HepG2 (cell line): Measurements from ENCODE around the gene SCAF11. TPM values are rescaled to one million over a fixed set of nuclear protein-coding genes. Genes with fewer than 3 reads are reported as not detected.

Experiments used
- ATAC-seq: fragments of 200-7000 bp; cut with Tn5 transposase; 3 replicates; pipeline ENCODE4 v1.9.1; 2020; ENCODE audit warnings: mild to moderate bottlenecking, moderate library complexity
- BruUV-seq: library from RNA; stranded (reverse); fragments of 400-500 nt; replicated peaks from 2 replicates; lab custom pipeline; 2021; lab: Mats Ljungman, UMichigan
- CTCF ChIA-PET: fragments of 300-600 bp; formaldehyde crosslinking; extraction: SDS; loops from one replicate; lab custom pipeline; 2021; ENCODE audit warnings: low total read pairs, inconsistent platforms, low intra/inter-chr PET ratio; lab: Yijun Ruan, JAX
- POLR2A ChIA-PET: fragments of 350-600 bp; sonication (Branson Sonifier 250); formaldehyde crosslinking; loops from one replicate; lab custom pipeline; 2020; ENCODE audit warnings: antibody characterized with exemption, inconsistent platforms; lab: Yijun Ruan, JAX
- DNase-seq: peaks from one replicate; pipeline ENCODE4 v3.0.0-alpha.2; 2015; ENCODE audit warnings: low spot score
- FAIRE-seq: peaks from 3 replicates; lab custom pipeline; 2011; peaks lifted over from hg19 to GRCh38; lab: Jason Lieb, UNC
- H2AFZ ChIP-seq: one replicate; pipeline ENCODE4 v1.6.1; 2011; ENCODE audit warnings: low read length, inconsistent platforms
- H3K27ac ChIP-seq: fragments of 300-600 bp; 3 replicates; pipeline ENCODE4 v1.8.0; 2011; ENCODE audit warnings: mixed run types, mild to moderate bottlenecking, mixed read lengths, low read length, inconsistent platforms; ENCODE audit not compliant: insufficient read depth; ENCODE audit errors: extremely low read length
- H3K27me3 ChIP-seq, 2 experiments: fragments of 200-600 bp in 1 of 2; 2 replicates in 1 of 2; 3 replicates in 1 of 2; pipeline versions ENCODE4 v1.6.0 to v1.8.0; 2011; ENCODE audit warnings: low read length in 2 of 2, mild to moderate bottlenecking in 2 of 2, moderate library complexity in 2 of 2, inconsistent platforms in 1 of 2; ENCODE audit not compliant: insufficient read depth in 2 of 2, control insufficient read depth in 1 of 2
- H3K36me3 ChIP-seq, 2 experiments: fragments of 200-600 bp in 1 of 2; replicated peaks in 1 of 2; 2 replicates in 1 of 2; 3 replicates in 1 of 2; pipeline versions ENCODE4 v1.5.1 to v1.8.0; 2011; ENCODE audit warnings: low read length in 2 of 2, inconsistent platforms in 1 of 2; ENCODE audit not compliant: insufficient read depth in 2 of 2, control insufficient read depth in 1 of 2
- H3K4me1 ChIP-seq: 2 replicates; pipeline ENCODE4 v1.5.1; 2012; ENCODE audit warnings: low read length, inconsistent platforms; ENCODE audit not compliant: insufficient read depth
- H3K4me2 ChIP-seq: 2 replicates; pipeline ENCODE4 v1.6.0; 2011; ENCODE audit warnings: low read depth, low read length, inconsistent platforms
- H3K4me3 ChIP-seq, 3 experiments: fragments of 200-600 bp in 1 of 3; sonication (generic), shearing (Covaris generic) in 1 of 3; replicated peaks in 1 of 3; 2 replicates each; pipeline ENCODE4 v1.5.1; 2011 to 2016; ENCODE audit warnings: low read length in 3 of 3, inconsistent platforms in 2 of 3, low read depth in 2 of 3, mild to moderate bottlenecking in 2 of 3, control low read depth in 1 of 3, mixed read lengths in 1 of 3; ENCODE audit not compliant: insufficient read depth in 1 of 3
- H3K79me2 ChIP-seq: one replicate; pipeline ENCODE4 v1.6.1; 2011; ENCODE audit warnings: low read length, inconsistent platforms; ENCODE audit not compliant: insufficient read depth
- H3K9ac ChIP-seq: 2 replicates; pipeline ENCODE4 v1.6.0; 2011; ENCODE audit warnings: mild to moderate bottlenecking, low read depth, low read length, inconsistent platforms; ENCODE audit not compliant: insufficient read depth
- H3K9me3 ChIP-seq: 2 replicates; pipeline ENCODE4 v1.5.1; 2012; ENCODE audit warnings: mild to moderate bottlenecking, low read length
- H4K20me1 ChIP-seq: 2 replicates; pipeline ENCODE4 v1.6.0; 2011; ENCODE audit warnings: inconsistent platforms, mild to moderate bottlenecking, low read length, moderate library complexity; ENCODE audit not compliant: insufficient read depth
- CEBPG ChIP-seq: IDR thresholded peaks from 2 replicates; pipeline ENCODE4 v1.6.1; 2016
- HNF1A ChIP-seq, 2 experiments: sonication (generic) in 1 of 2; formaldehyde crosslinking in 1 of 2; IDR thresholded peaks; 2 replicates each; pipeline versions ENCODE4 v1.4.0 to v1.6.1; 2016 to 2020; ENCODE audit warnings: borderline replicate concordance in 1 of 2, low read depth in 1 of 2, mild to moderate bottlenecking in 1 of 2, missing genetic modification reagents in 1 of 2
- IRX3 ChIP-seq: sonication (generic); formaldehyde crosslinking; IDR thresholded peaks from 2 replicates; pipeline ENCODE4 v1.8.1; 2023; ENCODE audit warnings: mild to moderate bottlenecking, low read depth, missing genetic modification reagents, borderline replicate concordance
- PBX3 ChIP-seq: sonication (generic); formaldehyde crosslinking; IDR thresholded peaks from 2 replicates; pipeline ENCODE4 v1.8.1; 2023; ENCODE audit warnings: missing genetic modification reagents, inconsistent platforms, borderline replicate concordance
- THYN1 ChIP-seq: sonication (generic); formaldehyde crosslinking; IDR thresholded peaks from 2 replicates; pipeline ENCODE4 v1.8.1; 2023; ENCODE audit warnings: low read depth, mild to moderate bottlenecking, moderate library complexity, missing genetic modification reagents, borderline replicate concordance
- U2AF1 ChIP-seq: fragments of 200-400 bp; formaldehyde crosslinking; optimal IDR thresholded peaks from 2 replicates; pipeline ENCODE3; 2017; ENCODE audit warnings: mild to moderate bottlenecking, low read depth, low read length
- ZBTB44 ChIP-seq: sonication (generic); formaldehyde crosslinking; IDR thresholded peaks from 2 replicates; pipeline ENCODE4 v1.4.0; 2020; ENCODE audit warnings: missing genetic modification reagents
- in situ Hi-C: cut with HindIII; loops from 2 replicates; pipeline ENCODE4 v1.10.0; 2017; ENCODE audit warnings: low pct_unique_long_range_greater_than_20kb; ENCODE audit not compliant: extremely low pct_ligation_motif_present
- intact Hi-C: fragments of 100-400 bp; cut with micrococcal nuclease; formaldehyde crosslinking; loops from one replicate; pipeline ENCODE4 v1.10.0; 2022; ENCODE audit not compliant: unreplicated experiment
- polyA plus RNA-seq, 8 experiments: library from polyadenylated mRNA; depleted of rRNA in 3 of 8; stranded (reverse) in 7 of 8; unstranded in 1 of 8; fragments of >200 nt; fragmentation: Illumina TruSeq in 4 of 8; extraction: Trizol in 4 of 8; gene quantifications; 2 replicates each; pipeline versions ENCODE4 v1.2.1 to v1.2.3, GENCODE V29; 2011 to 2016; ENCODE audit warnings: low read depth in 4 of 8, missing spikeins in 1 of 8, mixed read lengths in 1 of 8; ENCODE audit not compliant: insufficient read depth in 1 of 8
- total RNA-seq, 5 experiments: library from RNA; depleted of rRNA; stranded (reverse); fragments of >200 nt; fragmentation: Illumina TruSeq; extraction: Trizol; gene quantifications; 2 replicates each; pipeline ENCODE4 v1.2.3, GENCODE V29; 2016; ENCODE audit warnings: low read depth in 1 of 5

SCAF11 gene
- total and polyA plus RNA-seq, 2 of the 13 experiments (the other 11 are each of a cell fraction or from before 2014, with no cell fraction given): 26.9 to 38.3 TPM

DNA sequence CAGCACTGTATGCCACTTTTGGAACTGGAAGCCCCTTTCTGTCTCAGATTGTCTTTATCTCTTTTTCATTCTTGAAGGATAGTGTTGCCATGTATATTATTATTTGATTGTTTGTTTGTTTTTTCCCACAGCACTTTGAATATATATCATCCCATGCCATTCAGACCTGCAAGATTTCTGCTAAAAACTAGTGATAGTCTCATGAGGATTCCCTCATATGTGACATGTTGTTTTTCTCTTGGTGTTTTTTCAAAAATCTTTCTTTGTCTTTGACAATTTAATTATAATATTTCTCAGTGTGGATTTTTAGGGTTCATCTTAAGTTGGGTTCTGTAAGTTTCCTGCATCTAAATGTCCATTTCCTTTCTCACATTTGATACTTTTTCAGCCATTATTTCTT lies 36.8 kb upstream of the SCAF11 start:
- no peak overlapping the region for H3K9ac ChIP-seq
- in situ Hi-C loops: no loop called here
- no peaks in the 10 kb centered on the region for H3K36me3 ChIP-seq
- H4K20me1 ChIP-seq: no peaks in the 10 kb centered on the region
- no peak for DNase-seq
- peaks cover 28% of the 10 kb centered on the region for H3K9me3 ChIP-seq
- no TSS peak for BruUV-seq
- H3K4me1 ChIP-seq: no peaks in the 10 kb centered on the region
- H3K27ac ChIP-seq: no peak overlapping the region
- H3K4me2 ChIP-seq: no peak overlapping the region
- no peak overlapping the region for H3K4me3 ChIP-seq
- ChIA-PET CTCF (no interaction called here), POLR2A (no interaction called here)
- no peak for TF ChIP-seq HNF1A (IDR thresholded peaks at IDR 0.05; ENCODE audit: low read depth)
- no peak for TF ChIP-seq HNF1A (CRISPR knock-in tag; IDR thresholded peaks at IDR 0.05; ENCODE audit: borderline replicate concordance)
- no peak for TF ChIP-seq THYN1 (CRISPR knock-in tag)
- TF ChIP-seq ZBTB44 (CRISPR knock-in tag): no peak
- no peak for TF ChIP-seq U2AF1
- no peak for TF ChIP-seq CEBPG (CRISPR knock-in tag)
- TF ChIP-seq PBX3 (CRISPR knock-in tag): no peak
- TF ChIP-seq IRX3: no peak
- H2AFZ ChIP-seq: no peak overlapping the region
- ATAC-seq: no peak
- intact Hi-C loops: no loop called here
- H3K79me2 ChIP-seq: no peaks in the 10 kb centered on the region
- FAIRE-seq: no peak
- H3K27me3 ChIP-seq: peaks cover 0 to 4% of the 10 kb centered on the region in 2 experiments; a peak in 1 of 5 replicates
